GM18868 (cell line): Measurements from ENCODE around the gene TAS2R5.
"Not testable (repeated sequence)": the region's sequence is repeated elsewhere in the genome, so short reads cannot be mapped to it uniquely, and the experiment has no call there.

Experiments used
- ATAC-seq: cut with Tn5 transposase; IDR thresholded peaks from one replicate; pipeline ENCODE4 v1.9.1; 2021; ENCODE audit warnings: mild to moderate bottlenecking, moderate library complexity; ENCODE audit not compliant: unreplicated experiment

Gene TAS2R5, protein sequence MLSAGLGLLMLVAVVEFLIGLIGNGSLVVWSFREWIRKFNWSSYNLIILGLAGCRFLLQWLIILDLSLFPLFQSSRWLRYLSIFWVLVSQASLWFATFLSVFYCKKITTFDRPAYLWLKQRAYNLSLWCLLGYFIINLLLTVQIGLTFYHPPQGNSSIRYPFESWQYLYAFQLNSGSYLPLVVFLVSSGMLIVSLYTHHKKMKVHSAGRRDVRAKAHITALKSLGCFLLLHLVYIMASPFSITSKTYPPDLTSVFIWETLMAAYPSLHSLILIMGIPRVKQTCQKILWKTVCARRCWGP

DNA sequence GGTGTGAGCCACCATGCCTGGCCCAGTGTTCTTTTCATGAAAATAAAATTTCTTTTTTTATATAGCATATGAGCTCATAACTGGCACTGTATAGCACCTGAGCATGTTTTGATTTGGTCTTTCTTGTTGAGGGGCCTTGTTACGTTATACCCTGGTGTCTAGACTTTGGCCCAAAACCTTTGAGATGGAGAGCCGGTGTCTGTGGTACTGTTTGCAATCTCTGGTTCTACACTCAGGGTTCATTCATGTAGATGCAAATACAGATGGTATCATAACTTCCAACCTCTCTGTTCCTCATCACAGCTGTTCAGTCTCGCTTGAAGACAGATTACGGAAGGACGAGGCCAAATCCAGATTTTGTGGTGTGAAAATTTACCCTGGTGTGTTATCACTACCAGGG, at the start of gene TAS2R5:
Gene TAS2R5 (plus strand): TSS at position 301 of the 400 bp plus-strand sequence. CDS start 145 bp downstream, outside the sequence.
- ATAC-seq, result no peak

DNA sequence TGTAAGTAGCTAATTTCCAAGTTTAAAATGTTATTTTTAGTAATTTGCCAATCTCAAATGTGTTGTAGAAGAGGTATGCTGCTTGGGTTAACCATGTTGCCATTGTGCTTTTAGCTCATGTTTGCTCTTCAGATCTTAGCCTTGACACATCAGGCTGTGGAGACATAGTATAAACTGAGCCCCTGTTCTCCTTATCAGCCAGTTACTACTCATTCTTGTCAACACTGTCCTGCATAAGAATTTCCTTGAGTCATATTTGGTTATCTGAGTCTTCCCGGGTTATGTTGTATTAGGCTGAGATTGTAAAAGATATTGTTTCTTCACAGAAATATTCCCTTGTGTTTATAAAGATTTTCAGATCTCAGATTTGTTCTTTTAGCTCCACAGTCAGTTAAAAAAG, 47.8 kb upstream of the TAS2R5 start:
- no peak for ATAC-seq

DNA sequence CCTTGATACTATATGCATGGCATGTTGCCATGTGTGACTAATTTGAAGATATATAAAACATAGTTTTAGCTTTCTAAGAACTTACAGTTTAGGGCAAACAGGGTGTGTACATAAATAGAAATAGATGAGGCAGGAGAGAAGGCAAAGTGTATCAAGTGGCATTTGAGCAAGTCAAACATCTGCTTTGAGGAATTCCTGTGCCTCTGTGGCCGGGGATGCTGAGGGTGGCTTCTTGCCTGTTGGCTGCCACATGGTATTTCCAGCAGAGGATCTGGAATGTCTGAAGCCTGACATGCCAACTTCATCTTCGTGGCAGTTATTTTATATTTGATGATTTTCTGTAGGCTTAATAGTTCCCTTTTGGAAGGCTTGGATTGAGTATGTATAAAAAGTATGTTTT, 45.9 kb upstream of the TAS2R5 start:
- ATAC-seq, result no peak

DNA sequence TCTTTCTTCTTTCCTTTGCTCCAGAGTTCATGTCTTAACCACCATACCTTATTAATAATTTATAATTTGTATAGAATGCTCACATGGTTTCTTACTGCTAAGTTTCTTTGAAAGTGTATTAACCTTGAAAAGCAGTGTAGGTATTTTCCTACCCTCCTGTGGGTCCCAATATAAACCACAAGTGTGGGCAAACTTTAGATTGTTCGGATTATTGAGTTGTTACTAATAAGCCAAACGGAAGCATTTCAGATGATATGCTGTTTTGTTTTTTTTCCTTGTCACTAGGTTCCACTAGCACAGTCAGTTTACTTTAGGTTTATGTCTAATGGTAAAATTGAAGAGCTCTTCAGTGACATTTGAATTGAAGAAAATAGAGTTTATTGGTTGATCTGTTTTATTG, 41.6 kb upstream of the TAS2R5 start:
- ATAC-seq, result no peak

DNA sequence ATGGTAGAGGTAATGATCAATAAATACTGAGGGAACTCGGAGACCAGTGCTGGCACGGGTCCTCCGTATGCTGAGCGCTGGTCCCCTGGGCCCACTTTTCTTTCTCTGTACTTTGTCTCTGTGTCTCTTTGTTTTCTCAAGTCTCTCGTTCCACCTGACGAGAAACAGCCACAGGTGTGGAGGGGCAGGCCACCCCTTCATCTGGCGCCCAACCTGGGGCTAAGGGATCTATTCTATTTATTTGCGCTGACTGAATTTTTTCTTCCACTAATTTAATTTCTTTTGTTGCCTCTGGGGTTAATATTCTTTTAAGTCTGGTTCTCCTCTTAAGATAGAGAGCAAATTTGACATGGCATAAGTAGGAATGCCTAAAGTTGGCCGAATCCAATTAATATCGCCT, 38.1 kb upstream of the TAS2R5 start:
- not testable (repeated sequence) for ATAC-seq

DNA sequence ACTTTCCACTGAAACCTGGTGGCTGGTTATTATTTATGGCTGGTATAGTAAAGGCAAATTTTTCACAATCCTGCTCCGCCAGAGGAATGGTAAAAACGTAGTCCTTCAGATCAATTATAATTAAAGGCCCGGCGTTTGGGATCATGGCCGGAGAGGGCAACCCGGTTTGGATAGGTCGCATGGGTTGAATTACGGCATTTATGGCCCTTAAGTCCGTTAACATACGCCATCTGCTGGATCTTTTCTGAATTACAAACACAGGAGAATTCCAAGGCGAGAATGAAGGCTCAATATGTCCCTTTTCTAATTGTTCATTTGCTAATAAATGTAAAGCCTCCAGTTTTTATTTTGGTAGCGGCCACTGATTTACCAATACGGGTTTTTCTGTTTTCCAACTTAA, 37.4 kb upstream of the TAS2R5 start:
- no peak for ATAC-seq

DNA sequence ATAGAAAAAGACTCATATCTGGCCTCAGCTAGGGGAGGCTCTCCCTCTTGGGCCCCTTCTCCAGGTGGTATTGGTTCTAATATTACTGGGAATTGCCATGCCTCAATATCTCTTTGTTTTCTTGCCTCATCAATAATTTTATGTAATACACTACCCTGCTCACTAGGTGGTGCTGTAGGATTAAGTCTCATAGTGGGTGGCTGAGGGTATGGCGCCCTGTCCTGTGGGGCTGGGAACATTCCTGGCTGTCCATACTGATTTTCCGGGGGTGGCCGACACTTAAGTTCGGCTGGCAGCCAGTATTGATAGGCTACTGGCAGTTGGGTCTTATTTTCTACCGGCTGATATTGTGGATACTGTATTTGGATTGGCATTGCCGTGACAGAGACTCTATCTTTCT, 35.1 kb upstream of the TAS2R5 start:
- no peak for ATAC-seq

DNA sequence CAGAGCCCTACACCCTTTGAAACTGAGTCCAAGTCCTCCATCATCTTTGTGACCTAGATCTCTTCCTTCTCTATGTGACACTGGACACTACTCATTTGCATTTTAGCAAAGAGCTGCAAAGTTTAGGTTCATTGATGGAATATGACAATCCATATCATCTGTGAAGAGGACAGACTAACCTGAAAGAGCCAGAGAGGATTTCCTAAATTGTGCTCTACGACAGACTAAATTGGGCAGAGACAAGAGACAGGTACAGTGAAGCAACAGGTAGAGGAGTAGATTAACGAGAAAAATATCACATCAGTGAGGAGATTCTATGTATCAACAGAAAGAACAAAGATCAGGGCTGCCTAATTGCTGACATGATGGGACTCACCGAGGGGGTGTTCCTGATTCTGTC, 26.2 kb upstream of the TAS2R5 start, which contains the start of gene TAS2R3:
Gene TAS2R3 (plus strand): TSS at position 301 of the 400 bp plus-strand sequence. CDS start 62 bp downstream, at position 363.
- ATAC-seq, result no peak

DNA sequence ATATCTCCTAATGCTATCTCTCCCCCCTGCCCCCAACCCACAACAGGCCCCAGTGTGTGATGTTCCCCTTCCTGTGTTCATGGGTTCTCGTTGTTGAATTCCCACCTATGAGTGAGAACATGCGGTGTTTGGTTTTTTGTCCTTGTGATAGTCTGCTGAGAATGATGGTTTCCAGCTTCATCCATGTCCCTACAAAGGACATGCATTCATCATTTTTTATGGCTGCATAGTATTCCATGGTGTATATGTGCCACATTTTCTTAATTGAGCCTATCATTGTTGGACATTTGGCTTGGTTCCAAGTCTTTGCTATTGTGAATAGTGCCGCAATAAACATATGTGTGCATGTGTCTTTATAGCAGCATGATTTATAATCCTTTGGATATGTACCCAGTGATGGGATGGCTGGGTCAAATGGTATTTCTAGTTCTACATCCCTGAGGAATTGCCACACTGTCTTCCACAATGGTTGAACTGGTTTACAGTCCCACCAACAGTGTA, 19.9 kb upstream of the TAS2R5 start:
- not testable (repeated sequence) for ATAC-seq

DNA sequence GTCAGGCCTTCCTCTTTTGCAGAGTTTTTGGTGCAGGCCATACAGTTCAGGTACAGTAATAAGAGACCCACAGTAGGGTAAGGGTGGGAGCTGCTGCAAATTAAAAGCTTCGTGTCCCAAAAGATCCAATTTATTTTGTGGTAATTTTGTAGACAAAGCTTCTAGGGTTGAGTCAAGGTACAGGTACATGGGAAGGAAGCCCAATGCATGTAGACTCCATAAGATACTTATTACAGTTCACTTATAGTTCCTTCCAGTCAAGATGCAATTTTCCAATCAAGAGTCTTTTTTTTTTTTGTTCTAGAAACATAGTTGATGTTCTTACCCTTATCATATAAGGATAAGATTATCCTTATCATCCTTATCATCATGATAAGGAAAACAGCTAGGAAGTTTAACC, 13.6 kb upstream of the TAS2R5 start, which contains the start of gene TAS2R4:
Gene TAS2R4 (plus strand): TSS at position 301 of the 400 bp plus-strand sequence. CDS start 1,815 bp downstream, outside the sequence.
- no peak for ATAC-seq

DNA sequence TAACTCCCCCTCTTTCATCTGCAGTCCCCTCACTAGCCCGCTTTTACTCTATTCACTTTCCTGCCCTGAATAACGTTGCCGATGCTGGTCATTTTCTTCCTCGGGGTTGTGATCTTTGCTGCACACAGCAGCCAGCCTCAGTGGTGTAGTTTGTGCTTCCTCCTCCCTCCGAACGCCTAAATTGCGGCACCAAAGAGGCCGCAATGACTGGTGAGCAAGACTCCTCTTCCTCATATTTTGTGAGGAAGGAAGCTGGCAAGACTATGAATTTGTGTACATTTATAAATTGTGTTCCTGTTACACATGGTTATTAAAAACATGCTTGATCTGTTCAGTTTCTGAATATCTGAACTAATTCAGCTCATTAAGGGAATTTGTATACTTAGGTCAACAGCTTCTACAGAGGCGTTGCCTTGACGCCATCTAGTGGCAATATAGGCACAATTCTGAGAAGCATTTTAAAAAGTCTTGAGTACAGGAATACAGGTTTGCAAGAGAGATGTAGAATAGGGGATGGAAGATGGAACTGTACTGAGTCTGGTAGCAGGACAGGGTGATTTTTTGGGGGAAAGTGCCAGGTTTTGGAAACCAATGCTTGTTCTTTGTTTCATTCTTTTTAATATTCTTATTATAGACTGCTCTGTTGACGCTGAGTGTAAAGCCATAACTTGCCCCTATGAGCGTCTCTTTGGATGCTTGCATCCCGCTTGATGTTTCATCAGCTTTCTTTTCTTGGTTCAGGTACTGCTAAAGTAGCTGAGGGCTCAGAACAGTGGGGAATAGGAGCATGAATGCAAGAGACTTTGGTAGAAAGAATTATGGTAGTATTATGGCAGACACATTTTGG, 4.1 kb upstream of the TAS2R5 start:
- peak; percentile 86 for ATAC-seq

DNA sequence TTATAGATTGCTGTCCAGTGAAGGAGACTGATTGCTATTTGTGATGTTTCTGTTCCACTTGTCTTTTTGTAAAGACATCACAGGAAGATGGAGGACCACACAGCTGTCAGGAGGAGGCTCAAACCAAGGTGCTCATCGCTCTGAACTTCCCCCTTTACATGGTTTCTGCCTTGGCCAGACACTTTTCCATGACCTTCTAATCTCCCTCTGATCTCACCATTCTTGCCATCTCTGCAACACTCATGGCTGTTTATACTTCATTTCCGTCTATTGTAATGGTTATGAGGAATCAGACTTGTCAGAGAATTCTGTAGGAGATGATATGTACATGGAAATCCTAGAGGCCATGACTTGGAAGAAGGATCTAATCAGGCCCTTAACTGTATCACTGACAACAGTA, 1.7 kb upstream of the TAS2R5 start:
- ATAC-seq, result no peak

DNA sequence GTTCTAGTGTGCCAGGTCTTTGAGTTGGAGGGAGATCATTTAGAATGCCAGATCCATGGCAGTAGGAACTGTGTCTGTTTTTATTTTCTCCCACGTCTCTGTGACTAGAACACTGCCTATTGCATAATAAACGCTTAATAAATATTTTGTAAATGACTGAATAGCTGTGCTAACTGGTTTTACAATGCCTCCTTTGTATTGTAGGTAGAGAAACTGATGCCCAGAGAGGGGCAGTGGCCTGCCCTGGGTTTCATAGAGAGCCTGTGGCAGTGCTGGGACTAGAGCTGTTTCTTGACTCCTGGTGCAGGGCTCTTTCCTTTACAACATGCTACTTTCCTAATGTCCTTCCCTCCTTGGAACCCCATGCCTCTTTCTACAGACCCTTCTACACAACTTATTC, 2.5 kb downstream of the TAS2R5 start:
- no peak for ATAC-seq

DNA sequence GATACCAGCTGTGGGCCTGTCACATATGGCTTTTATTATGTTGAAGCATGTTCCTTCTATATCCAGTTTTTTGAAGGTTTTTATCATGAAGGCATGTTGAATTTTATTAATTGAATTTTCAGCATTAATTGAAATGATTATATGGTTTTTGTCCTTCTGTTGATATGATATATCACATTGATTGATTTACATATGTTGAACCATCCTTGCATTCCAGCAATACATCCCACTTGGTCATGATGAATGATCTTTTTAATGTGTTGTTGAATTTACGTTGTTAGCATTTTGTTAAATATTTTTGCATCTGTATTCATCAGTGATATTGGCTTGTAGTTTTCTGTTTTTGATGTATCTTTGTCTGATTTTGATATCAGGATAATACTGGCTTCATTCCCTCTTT, 30.1 kb downstream of the TAS2R5 start:
- ATAC-seq, result no peak

DNA sequence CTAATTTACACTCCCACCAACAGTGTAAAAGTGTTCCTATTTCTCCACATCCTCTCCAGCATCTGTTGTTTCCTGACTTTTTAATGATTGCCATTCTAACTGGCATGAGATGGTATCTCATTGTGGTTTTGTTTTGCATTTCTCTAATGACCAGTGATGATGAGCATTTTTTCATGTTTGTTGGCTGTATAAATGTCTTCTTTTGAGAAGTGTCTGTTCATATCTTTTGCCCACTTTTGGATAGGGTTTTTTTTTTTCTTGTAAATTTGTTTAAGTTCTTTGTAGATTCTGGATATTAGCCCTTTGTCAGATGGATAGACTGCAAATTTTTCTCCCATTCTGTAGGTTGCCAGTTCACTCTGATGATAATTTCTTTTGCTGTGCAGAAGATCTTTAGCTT, 32.4 kb downstream of the TAS2R5 start:
- not testable (repeated sequence) for ATAC-seq

DNA sequence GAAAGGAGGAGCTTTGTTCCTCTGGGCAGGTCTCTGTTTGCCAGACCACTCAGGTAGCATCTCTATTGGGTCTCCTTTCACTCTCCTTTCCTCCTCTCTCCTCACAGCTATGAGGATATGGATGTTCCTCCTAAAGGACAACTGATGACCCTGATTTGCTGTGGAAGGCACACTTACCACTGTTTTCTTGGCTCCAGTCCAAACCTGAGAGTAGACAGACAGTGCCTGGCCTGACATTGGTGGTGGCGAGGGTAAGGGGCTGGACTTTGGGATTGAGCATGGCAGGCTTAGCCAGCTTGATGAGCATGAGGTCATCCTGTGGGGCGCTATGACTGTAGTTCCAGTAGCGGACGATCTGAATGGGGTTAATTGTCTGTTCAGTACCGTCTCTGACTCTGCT, 47.7 kb downstream of the TAS2R5 start:
- ATAC-seq, result no peak

DNA sequence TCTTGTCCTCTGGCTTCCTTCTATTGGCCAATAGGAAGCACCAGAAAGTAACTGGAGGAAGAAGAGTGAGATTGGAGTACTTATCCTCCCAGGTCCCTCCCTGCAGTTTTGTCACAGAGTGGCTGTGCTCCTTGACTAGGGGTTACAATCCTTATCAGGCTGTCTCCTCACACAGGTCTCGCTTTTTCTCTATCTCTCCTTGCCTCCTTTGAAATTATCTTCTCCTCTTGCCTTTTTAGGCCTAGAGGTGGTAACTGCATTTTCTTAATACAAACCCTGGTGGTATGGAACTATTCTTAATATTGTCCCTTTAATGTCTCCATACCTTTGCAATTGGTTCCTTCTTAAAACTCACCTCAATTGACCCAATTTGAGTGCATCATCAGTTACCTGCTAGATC, 48.6 kb downstream of the TAS2R5 start:
- no peak for ATAC-seq

DNA sequence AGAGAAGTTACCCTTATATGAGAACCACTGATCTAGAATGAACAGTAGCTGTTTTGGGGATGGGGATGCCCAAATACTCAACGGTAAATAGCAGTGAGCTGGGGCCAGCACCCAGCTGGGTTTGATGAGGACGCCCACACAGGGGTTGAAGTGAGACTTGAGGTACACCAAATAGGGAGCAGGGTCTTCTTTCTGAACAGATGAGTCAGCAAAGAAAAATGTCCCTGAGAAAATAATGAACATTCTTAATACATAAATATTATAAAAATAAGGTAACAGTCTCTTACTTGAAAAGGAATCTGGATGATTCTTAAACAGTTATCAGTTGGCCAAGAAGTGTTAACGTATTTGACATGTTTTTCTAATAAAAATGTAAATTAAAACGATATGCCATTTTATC, 49.2 kb downstream of the TAS2R5 start:
- no peak for ATAC-seq

DNA sequence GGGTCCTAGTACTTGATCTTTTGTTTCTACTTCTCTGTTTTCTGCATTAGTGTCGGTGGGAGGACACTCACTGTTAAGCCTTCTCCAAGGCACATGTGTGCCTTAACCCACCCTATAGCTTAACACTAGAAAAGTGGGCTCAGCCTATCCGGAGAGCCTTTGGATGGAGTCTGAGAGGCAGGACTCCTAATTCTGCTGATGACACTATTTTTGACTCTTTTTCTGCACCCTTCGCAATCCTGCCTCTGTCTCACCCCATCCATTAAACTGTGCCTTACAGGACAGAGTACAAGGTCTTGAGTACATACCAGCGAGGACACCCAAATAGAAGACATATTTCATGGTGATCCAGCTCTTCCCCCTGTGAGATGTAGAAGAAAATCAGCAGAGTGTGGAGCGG, 50.7 kb downstream of the TAS2R5 start:
- no peak for ATAC-seq
